Stimulated activated CD8-positive, alpha-beta memory T cell treated with anti-CD3 and anti-CD28 coated beads, Interleukin-12 subunit alpha, Interleukin-12 subunit beta, amount 100 ng/mL, for 4 hours (primary cell): ENCODE measurements around the gene SCGB2B2.
A peak's percentile ranks its signal among the peaks of the same experiment; 100 is the strongest.
"Not testable (repeated sequence)": the region's sequence is repeated elsewhere in the genome, so short reads cannot be mapped to it uniquely, and the experiment has no call there.

Experiments used
- DNase-seq: peaks from one replicate; pipeline ENCODE4 v3.0.0-alpha.2; 2020; ENCODE audit warnings: low read depth

The SCGB2B2 gene

DNA sequence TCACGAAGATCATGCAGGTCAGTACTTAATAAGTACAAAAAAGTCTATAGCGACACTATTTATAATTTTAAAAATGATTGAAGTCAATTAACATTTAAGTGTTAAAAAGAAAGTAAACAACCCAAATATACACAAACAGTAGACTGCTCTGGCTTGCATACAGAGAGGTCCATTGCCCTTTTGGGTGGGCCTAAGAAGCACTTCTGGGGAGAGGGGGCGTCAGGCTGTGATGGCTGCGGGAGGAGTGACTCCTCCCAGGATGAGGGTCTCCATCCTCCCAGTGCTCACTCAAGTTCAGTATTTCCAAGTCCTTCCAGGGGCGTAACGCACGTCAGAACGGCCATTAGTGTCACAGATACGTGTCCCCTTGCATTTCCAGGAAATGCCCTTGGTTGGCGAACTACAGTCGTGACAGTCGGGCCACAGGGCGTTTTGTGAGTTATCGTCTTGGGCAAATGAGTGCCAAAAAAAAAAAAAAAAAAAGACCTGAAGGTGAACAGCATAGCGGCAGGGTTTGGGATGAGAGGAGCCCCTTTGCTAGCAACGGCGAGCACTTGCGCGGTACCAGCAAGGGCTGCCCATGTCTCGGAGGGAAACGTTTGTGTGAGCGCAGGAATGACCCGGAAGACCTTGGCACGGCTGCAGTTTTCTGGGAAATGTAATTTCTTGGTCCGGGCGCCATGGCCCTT lies at the start of gene SCGB2B2:
SCGB2B2 (minus strand) TSS at position 463 of the 689 bp plus-strand sequence. CDS start 82,596 bp downstream, outside the sequence.
- no peak for DNase-seq

GRCh38 chr19:34725400-34725799 lies 48.4 kb upstream of the SCGB2B2 start:
- no peak for DNase-seq

GRCh38 chr19:34722353-34722752 lies 45.4 kb upstream of the SCGB2B2 start:
- DNase-seq = no peak

GRCh38 chr19:34715357-34715756 lies 38.4 kb upstream of the SCGB2B2 start:
- no peak for DNase-seq

DNA sequence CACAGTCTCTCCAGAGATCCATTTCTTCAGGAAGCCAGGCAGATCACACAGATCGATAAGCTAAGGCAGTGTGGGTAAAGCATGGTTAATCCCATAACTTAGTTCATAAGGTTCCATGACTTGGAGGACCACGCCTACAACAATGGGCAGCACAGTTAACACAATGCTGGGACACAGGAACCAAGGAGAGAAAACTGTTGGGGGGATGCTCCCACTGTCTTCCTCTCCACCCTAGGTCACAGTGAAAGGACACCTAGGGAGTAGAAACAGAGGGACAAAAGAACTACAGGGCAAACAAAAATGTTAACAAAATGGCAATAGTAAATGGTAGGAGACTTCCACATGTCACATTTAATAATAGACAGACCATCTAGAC lies 36.3 kb upstream of the SCGB2B2 start:
- no peak for DNase-seq

DNA sequence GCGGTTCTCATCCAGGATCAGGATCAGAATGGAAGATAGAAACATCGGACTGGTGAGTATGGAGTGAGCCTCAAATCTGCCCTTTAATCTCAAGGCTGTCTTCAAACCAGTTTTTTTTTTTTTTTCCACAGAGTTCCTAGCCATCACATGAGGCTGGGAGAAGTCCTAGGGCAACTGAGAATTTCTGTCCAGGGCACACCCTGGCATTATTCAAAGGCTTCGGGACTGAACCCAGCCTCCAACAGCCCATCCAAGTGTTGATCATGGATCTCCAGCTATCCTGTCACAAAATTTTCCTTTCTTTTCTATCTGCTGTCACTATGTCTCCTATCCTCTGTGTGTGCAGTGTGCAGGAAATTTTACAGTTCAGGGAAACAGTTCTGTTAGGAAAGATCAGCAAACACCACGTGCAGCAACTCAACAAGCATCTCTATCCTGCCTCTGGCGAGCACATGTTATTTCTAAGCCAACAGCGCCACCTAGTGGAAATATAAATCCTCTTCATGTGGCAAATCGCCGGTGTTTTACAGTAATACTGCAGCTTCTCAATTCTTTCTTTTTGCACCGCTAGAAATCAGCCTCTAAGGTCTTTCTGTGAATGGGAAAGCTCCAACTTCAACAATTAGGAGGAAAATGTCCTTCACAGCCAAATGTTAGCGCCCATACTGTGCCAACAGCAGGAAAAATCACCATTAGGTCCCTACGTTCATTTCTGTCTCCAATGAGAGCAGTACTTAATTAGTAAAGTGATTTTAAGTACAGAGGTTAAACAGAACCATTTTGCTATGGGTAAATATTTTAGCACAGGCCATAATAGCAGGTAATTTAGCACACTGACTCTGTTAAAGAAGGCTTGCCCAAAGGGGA lies 35.7 kb upstream of the SCGB2B2 start:
- DNase-seq = no peak

DNA sequence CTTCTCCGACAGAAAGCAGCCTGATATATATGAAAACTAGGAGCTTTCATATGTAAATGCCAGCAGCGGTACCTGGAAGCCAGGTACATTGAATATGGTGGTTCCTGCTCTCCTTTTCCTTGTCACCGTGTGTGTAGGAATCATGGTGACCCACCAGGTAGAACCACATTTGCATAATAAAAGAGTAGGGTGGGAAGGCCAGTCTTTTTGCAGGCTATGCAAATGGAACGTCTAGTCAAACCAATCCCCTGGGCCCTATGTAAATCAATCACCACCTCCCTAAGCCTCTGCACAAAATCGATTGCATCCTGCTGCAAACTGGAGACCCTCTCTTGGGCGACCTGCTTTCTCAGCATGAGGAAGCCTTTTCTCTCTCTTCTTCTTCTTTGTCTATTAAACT lies 34.9 kb upstream of the SCGB2B2 start:
- no peak for DNase-seq

DNA sequence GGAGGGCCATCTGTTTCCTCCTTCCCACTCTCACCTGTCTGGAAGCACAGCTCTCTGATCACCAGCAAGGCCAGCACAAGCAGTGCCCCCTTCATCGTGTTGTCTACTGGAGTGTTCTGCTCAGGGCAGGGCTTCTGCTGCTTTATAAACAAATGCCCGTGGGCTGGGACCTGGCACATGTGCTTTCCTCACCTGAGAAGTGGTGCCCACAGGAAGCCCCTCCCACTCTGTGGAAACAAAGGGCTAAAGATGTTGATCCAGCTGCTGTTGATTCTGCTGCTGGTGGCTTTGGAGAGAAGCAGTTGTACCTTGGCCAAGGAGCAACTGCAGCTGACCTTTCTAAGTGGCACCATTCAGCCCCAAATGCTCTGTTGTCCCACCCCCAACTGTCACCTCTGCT lies 30.7 kb upstream of the SCGB2B2 start:
- DNase-seq = no peak

DNA sequence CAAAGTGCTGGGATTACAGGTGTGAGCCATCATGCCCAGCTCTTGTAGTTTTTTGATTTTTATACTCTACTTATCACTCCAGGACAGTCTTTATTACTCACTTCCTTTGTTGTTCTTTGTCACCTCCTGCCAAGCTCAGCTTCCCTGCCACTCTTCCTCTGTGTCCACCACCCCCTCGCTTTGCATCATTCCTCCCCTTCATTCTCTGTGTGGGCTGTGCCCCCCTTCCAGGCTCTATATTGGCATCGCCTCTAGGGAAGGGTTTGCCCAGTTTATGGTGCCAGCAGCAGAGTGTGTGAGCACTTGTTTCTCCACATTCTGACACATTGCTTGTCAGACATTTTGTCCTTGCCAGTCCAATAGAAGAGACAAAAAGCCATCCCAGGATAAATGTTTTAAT lies 15.6 kb upstream of the SCGB2B2 start:
- no peak for DNase-seq

GRCh38 chr19:34690372-34690771 lies 13.4 kb upstream of the SCGB2B2 start:
- DNase-seq = no peak

DNA sequence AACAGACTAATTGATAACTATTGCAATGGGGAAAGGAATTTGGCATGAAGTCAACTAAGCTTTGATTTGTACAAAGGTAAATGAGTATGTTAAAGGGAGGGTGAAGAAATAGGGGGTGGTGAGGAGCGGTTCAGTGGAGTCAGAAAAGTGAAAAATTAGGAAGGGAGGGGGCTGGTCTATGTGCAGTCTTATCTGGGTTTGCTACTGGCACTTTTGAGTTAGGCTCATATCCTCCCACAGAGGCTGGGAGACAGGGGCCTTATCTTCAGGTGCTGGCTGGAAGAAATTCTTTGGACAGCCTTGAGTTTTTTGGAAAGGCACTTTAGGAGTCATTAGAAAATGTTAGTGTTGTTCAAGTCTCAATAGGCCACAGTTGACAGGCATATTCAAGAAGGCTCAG lies 11.6 kb upstream of the SCGB2B2 start:
- no peak for DNase-seq

DNA sequence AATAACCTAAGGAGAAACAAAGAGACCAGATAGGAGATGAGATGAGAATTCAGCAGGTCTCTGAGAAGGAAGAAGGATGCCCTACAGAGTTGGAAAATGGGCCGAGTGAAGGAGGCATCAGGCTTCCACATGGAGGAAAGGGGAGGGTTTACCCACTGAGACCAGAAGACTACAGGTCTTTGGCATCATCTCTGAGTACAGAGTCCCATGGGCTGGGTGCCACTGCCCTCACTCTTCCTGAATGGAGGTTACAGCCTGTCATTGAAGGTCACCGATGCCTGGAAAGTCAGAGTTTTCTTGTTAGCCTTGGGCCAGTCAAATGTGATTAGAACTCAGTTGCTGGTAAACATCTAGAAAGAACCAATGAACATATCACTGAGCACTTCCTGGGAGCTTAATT lies 10.4 kb upstream of the SCGB2B2 start:
- DNase-seq = no peak

GRCh38 chr19:34686455-34686854 lies 9.5 kb upstream of the SCGB2B2 start:
- no peak for DNase-seq

DNA sequence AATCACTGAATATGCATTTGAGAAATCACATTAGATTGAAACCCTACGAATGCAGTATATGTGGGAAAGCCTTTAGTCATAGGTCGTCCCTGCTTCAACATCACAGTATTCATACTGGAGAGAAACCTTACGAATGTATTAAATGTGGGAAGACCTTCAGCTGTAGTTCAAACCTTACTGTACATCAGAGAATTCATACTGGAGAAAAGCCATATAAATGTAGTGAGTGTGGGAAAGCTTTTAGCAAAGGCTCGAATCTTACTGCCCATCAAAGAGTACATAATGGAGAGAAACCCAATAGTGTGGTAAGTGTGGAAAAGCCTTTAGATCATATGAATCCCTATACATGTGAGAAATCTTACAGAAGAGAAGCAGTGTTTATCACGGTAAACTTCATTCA lies 8.3 kb upstream of the SCGB2B2 start:
- DNase-seq = not testable (repeated sequence)

DNA sequence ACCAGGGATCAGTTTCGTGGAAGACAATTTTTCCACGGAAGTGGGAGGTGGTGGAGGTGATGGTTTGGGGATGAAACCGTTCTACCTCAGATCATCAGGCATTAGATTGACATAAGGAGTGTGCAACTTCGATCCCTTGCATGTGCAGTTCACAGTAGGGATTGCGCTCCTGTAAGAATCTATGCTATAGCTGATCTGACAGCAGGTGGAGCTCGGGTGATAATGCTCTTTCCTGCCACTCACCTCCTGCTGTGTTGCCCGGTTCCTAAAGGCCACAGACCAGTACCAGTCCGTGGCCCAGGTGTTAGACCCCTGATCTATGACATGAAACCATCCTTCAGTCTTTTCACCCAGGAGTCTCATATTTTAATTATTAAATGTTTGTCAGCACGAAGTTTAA lies 4.5 kb upstream of the SCGB2B2 start:
- DNase-seq = no peak

DNA sequence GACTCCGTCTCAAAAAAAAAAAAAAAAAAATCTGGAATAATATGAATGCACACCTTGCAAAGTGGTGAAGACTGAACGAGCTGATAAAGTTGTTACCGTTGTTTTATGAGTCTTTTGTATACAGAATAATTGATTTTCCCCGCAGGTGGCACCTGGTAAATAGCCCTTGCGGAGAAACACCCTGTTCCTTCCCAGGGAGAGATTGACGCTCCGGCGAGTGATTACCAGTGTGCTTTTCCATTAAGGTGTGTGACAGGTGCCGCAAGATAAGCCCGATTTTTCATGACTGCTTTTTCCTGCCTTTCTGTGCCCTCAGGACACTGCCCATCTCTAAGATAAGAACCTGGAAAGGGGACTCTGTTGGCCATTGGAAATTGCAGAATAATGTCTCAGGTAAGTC lies 1.5 kb upstream of the SCGB2B2 start:
- DNase-seq = no peak

DNA sequence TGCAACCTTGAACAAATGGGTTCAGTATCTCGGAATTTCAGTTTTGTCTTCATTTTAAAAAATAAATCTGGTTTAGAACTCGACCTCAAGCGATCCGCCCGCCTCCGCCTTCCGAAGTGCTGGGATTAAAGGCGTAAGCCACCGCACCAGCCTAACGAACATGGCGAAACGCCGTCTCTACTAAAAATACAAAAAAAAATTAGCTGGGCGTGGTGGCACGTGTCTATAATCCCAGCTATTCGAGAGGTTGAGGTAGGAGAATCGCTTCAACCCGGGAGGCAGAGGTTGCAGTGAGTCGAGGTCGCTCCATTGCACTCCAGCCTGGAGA lies 1.1 kb upstream of the SCGB2B2 start:
- DNase-seq = no peak

- DNase-seq = peak; percentile 95
Observed at GRCh38 chr19:34677386-34678084, 576 bp upstream of the SCGB2B2 start, which contains the start of gene ZNF302. Gene ZNF302, plus strand, starts transcription at chr19:34677678. Its CDS starts 1,127 bp downstream, at chr19:34678805.

GRCh38 chr19:34675919-34676318 lies 1.0 kb downstream of the SCGB2B2 start:
- no peak for DNase-seq

DNA sequence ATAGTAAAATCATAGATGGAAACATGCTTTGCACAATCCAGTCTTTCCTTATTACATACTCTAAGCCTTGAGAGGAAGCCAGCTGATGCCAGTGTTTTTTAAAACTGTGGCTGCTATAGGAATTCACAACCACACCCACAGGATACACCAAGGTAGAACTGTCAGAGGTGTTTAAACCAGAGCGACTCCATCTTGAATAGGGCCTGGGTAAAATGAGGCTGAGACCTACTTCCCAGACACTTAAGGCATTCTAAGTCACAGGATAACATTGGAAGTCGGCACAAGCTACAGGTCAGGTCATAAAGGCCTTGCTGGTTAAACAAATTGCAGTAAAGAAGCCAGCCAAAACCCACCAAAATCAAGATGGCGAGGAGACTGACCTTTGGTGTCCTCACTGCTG lies 1.7 kb downstream of the SCGB2B2 start:
- no peak for DNase-seq

DNA sequence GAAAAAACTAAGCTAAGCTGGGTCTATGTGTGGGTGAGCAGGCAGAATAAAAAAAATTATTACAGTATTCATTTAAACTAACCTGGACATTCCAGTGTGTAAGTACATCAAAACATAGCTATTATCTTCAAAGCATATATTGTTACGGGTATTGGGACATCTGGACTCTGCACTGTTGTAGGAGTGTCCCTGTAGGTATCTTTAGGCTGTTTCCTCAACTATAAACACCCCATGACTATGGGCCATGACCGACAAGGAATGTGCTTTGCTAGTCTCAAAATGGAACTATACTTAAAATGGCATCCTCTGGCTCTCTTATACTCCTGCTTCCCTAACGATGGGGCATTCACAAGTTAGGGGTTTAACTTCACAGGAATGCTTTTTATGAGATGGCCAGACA lies 3.4 kb downstream of the SCGB2B2 start:
- DNase-seq = no peak

- no peak for DNase-seq
Observed at GRCh38 chr19:34671972-34672371, 5.0 kb downstream of the SCGB2B2 start.

DNA sequence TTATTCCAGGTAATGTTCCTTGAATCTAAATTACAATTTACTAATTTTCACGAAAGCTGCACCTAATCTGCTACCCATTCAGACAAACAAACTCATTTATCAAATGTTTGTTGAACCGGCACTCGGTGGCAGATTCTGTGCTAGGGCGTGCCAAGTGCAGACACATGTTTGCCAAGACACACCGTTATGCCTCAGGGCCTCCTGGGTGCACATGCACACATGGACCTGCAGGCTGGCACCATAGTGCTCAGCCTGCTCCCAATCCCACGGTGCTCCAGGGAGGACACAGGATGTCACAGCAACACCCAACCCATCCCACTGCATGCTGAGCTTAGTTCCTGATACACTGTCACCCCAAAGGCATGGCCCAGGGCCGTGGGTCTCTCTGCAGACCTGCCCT lies 7.7 kb downstream of the SCGB2B2 start:
- no peak for DNase-seq
